ENCODE results near the gene BRPF1. TPM values are rescaled to one million over a fixed set of nuclear protein-coding genes. Genes with fewer than 3 reads are reported as not detected.

The BRPF1 gene
- total RNA-seq, 1 donor from 2014 or later, result 44.6 TPM

GRCh38 chr3:9695345-9695744 is 36.2 kb upstream of the BRPF1 start:
- no peak overlapping the region for H3K4me3 Mint-ChIP-seq
- no peak for DNase-seq (ENCODE audit: low spot score)
- no peaks in the 10 kb centered on the region for H3K4me1 Mint-ChIP-seq (ENCODE audit: low read depth)
- intact Hi-C loops (cut with micrococcal nuclease), result no loop called here
- no peaks in the 10 kb centered on the region for H3K27me3 Mint-ChIP-seq (ENCODE audit: insufficient read depth)
- H3K9me3 Mint-ChIP-seq, result no peaks in the 10 kb centered on the region
- peaks cover 21% of the 10 kb centered on the region for H3K36me3 Mint-ChIP-seq (ENCODE audit: low read depth)
- no peak overlapping the region for H3K27ac Mint-ChIP-seq

DNA sequence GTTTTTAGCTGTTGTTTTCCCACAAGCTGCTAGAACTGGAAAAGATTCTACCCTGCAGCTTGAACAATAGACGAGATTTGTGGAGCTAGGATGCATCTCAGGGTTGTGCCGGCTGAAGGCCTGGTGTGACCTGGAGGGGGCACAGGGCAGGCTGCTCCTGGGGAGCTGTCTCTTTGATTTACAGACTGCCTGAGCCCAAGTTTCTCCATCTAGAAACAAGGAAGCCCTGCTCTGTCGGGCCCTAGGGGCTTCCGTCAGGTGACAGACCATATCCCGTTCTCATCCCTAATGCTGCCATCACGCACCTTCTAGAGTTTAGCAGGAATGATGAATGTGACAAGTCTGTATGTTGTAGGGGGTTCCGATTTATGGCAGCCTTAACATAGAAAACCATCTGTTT is 35.8 kb upstream of the BRPF1 start:
- intact Hi-C loops (cut with micrococcal nuclease), result no loop called here
- no peak overlapping the region for H3K4me3 Mint-ChIP-seq
- no peaks in the 10 kb centered on the region for H3K4me1 Mint-ChIP-seq (ENCODE audit: low read depth)
- H3K36me3 Mint-ChIP-seq (ENCODE audit: low read depth), result peaks cover 22% of the 10 kb centered on the region
- DNase-seq (ENCODE audit: low spot score), result no peak
- H3K27ac Mint-ChIP-seq, result no peak overlapping the region
- no peaks in the 10 kb centered on the region for H3K9me3 Mint-ChIP-seq
- no peaks in the 10 kb centered on the region for H3K27me3 Mint-ChIP-seq (ENCODE audit: insufficient read depth)

DNA sequence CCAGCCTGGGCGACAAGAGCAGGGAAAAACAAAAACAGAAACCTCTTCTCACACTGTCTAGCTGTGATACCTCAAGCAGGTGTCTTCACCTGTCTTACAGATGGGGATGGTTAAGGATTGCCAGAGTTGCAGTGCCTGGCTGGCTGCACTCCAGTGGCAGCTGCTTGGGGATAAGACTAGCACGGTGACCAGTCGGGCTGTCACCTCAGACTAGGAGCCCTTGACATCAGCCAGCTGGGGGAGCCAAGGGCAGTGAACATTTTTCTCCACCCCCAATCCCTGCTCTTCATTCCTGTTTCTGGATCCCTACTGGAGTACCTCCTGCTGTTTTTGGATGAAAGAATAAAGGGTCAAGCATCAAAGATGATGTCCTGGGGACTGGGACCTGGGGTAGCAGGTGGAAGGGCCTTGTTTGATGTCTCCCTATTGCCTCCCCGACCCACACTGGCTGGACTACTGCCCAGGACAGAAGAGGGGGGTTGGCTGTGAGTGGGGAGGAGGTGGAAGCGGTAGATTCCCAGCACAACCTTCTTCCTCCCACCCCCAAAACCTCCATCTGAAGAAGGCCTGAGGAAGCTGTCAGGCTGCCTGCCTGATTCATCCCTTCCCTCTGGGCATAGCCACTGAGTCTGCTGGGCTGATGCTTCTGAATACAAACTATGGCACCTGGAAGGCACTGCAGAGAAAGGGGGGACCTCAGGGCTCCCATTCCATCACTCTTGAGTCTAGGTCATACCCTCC is 34.9 kb upstream of the BRPF1 start:
- no peaks in the 10 kb centered on the region for H3K9me3 Mint-ChIP-seq
- peaks cover 22% of the 10 kb centered on the region for H3K36me3 Mint-ChIP-seq (ENCODE audit: low read depth)
- DNase-seq (ENCODE audit: low spot score), result no peak
- intact Hi-C loops (cut with micrococcal nuclease), result no loop called here
- no peaks in the 10 kb centered on the region for H3K27me3 Mint-ChIP-seq (ENCODE audit: insufficient read depth)
- H3K4me1 Mint-ChIP-seq (ENCODE audit: low read depth), result no peaks in the 10 kb centered on the region
- H3K27ac Mint-ChIP-seq, result no peak overlapping the region
- H3K4me3 Mint-ChIP-seq, result no peak overlapping the region

- Mint-ChIP-seq H3K9me3 (no peaks in the 10 kb centered on the region), H3K4me1 (ENCODE audit: low read depth) (no peaks in the 10 kb centered on the region), H3K36me3 (ENCODE audit: low read depth) (peaks cover 26% of the 10 kb centered on the region), H3K27me3 (ENCODE audit: insufficient read depth) (peaks cover 1% of the 10 kb centered on the region), H3K4me3 (no peak overlapping the region), H3K27ac (no peak overlapping the region)
- intact Hi-C loops (cut with micrococcal nuclease), result no loop called here
- DNase-seq (ENCODE audit: low spot score), result no peak
These were observed 33.6 kb upstream of the BRPF1 start for GRCh38 chr3:9697892-9698291.

DNA sequence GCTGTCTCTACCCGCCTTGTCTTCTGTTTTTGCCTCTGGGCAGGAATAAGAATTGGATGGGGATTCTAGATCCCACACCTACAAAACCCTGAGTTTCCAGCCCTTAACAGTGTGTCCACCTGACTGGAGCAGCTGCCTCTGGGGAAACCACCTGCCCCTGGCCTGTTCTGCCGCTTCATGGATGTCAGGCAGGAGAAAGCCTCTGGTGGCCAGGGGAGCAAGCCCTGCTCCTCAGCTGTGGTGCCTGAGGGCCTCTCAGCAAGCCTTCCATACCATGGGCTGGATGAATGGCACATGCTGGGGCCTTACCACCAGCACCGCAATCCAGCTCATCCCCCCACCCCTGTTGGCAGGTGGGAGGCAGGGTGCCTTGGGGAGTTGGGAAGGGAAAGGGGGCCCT is 33.2 kb upstream of the BRPF1 start:
- H3K36me3 Mint-ChIP-seq (ENCODE audit: low read depth), result peaks cover 28% of the 10 kb centered on the region
- intact Hi-C loops (cut with micrococcal nuclease), result no loop called here
- no peak overlapping the region for H3K4me3 Mint-ChIP-seq

DNA sequence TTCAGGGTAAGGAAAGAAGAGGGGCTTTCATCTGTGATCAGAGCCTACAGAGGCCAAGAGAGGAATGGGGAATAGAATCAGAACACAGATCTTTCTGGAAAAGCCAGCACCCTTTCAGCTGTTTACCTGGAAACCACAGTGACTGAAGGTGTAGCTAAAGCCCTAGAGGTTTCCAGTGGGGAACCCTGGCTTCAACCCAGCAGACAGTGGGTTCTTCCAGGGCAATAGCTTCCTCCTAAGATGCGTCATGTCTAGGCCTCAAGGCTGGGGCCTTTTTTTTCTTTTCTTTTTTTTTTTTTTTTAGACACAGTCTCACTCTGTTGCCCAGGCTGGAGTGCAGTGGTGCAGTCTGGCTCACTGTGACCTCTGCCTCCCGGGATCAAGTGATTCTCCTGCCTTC is 31.0 kb upstream of the BRPF1 start:
- no peak for DNase-seq (ENCODE audit: low spot score)
- H3K27me3 Mint-ChIP-seq (ENCODE audit: insufficient read depth), result peaks cover 12% of the 10 kb centered on the region
- H3K9me3 Mint-ChIP-seq, result no peaks in the 10 kb centered on the region
- H3K27ac Mint-ChIP-seq, result no peak overlapping the region
- H3K4me3 Mint-ChIP-seq, result no peak overlapping the region
- peaks cover 23% of the 10 kb centered on the region for H3K36me3 Mint-ChIP-seq (ENCODE audit: low read depth)
- no peaks in the 10 kb centered on the region for H3K4me1 Mint-ChIP-seq (ENCODE audit: low read depth)
- intact Hi-C loops (cut with micrococcal nuclease), result no loop called here

More for the DNA sequence above, 33.2 kb upstream of the BRPF1 start:
- Mint-ChIP-seq H3K4me1 (ENCODE audit: low read depth) (no peaks in the 10 kb centered on the region), H3K27ac (no peak overlapping the region), H3K27me3 (ENCODE audit: insufficient read depth) (peaks cover 4% of the 10 kb centered on the region), H3K9me3 (no peaks in the 10 kb centered on the region)
- DNase-seq (ENCODE audit: low spot score), result no peak

DNA sequence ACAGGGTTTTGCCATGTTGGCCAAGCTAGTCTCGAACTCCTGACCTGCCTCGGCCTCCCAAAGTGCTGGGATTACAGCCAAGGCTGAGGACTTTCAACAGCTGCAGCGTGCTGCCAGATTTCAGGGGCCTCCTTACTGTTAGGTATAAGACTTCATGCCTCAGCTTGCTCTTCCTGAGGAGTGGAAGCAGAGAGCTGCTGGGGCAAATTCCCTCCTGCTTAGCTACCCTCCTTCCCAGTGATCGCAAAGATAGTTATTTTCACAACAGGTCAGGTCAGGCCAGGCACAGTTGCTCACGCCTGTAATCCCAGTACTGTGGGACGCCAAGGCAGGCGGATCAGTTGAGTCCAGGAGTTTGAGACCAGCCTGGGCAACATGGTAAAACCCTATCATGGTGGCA is 30.5 kb upstream of the BRPF1 start:
- Mint-ChIP-seq H3K27ac (no peak overlapping the region), H3K4me3 (no peak overlapping the region), H3K4me1 (ENCODE audit: low read depth) (no peaks in the 10 kb centered on the region), H3K27me3 (ENCODE audit: insufficient read depth) (peaks cover 16% of the 10 kb centered on the region), H3K36me3 (ENCODE audit: low read depth) (peaks cover 22% of the 10 kb centered on the region), H3K9me3 (no peaks in the 10 kb centered on the region)
- intact Hi-C loops (cut with micrococcal nuclease), result no loop called here
- DNase-seq (ENCODE audit: low spot score), result no peak

GRCh38 chr3:9701711-9702110 is 29.8 kb upstream of the BRPF1 start:
- Mint-ChIP-seq H3K27me3 (ENCODE audit: insufficient read depth) (peaks cover 22% of the 10 kb centered on the region), H3K4me1 (ENCODE audit: low read depth) (no peaks in the 10 kb centered on the region), H3K27ac (no peak overlapping the region), H3K9me3 (no peaks in the 10 kb centered on the region), H3K36me3 (ENCODE audit: low read depth) (peaks cover 22% of the 10 kb centered on the region), H3K4me3 (no peak overlapping the region)
- intact Hi-C loops (cut with micrococcal nuclease), result no loop called here
- no peak for DNase-seq (ENCODE audit: low spot score)

DNA sequence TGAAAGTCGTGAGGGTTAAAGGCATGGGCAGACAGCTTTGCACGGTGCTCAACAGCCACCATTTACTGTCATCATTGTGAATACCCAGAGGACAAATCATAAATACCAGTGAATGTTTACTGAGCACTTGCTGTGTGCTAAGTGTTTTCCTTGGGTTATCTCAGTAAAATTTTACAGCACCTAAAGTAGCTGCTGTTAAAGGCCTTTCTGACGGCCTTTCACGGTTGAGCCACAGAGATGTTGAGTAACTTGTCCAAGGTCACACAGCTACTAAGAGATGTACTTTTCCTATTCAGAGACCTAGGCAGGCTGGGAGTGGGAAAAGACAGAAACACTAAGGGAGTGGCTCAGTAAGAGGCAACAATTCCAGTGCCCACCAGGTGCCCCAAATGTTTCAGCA is 28.3 kb upstream of the BRPF1 start:
- Mint-ChIP-seq H3K4me3 (no peak overlapping the region), H3K4me1 (ENCODE audit: low read depth) (no peaks in the 10 kb centered on the region), H3K27ac (no peak overlapping the region), H3K36me3 (ENCODE audit: low read depth) (peaks cover 22% of the 10 kb centered on the region), H3K27me3 (ENCODE audit: insufficient read depth) (peaks cover 23% of the 10 kb centered on the region), H3K9me3 (no peaks in the 10 kb centered on the region)
- no peak for DNase-seq (ENCODE audit: low spot score)
- intact Hi-C loops (cut with micrococcal nuclease), result no loop called here

DNA sequence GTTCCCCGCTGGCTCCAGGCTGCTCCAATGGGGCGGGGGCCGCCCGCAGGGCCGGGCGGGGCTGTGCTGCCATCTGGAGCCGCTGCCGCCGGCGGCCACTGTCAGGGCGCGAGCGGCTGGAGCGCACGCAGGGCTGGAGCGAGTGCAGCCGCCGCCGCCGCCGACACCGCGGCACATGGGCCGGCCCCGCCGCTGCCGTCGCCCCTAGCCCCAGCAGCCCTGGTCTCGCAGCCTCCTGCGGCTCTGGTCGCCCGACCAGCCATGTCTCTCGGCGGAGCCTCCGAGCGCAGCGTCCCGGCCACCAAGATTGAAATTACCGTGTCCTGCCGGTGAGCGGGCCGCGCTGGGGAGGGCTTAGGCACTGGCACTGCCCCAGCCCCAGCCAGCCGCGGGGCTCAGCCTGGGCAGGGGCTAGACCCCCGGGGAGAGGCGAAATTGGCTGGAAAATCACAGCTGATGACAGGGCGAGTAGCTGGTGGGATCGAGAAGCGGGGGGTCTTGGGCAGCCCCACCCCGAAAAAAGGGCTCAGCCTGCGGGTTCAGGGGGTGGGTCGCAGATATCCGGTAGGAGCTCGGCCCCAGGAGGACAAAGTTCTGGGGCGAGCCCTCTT is 27.7 kb upstream of the BRPF1 start, which contains the start of gene CPNE9:
CPNE9 (plus strand) TSS at position 98 of the 611 bp plus-strand sequence; CDS start at position 262, 164 bp downstream.
- no peak within 1 kb of the TSS for H3K4me3 Mint-ChIP-seq
- H3K27ac Mint-ChIP-seq, result no peak within 1 kb of the TSS
- peaks cover 22% of the 10 kb centered on the region for H3K36me3 Mint-ChIP-seq (ENCODE audit: low read depth)
- H3K27me3 Mint-ChIP-seq (ENCODE audit: insufficient read depth), result peaks cover 23% of the 10 kb centered on the region
- no peak for DNase-seq (ENCODE audit: low spot score)
- no peaks in the 10 kb centered on the region for H3K9me3 Mint-ChIP-seq
- intact Hi-C loops (cut with micrococcal nuclease), result no loop called here
- H3K4me1 Mint-ChIP-seq (ENCODE audit: low read depth), result no peaks in the 10 kb centered on the region

DNA sequence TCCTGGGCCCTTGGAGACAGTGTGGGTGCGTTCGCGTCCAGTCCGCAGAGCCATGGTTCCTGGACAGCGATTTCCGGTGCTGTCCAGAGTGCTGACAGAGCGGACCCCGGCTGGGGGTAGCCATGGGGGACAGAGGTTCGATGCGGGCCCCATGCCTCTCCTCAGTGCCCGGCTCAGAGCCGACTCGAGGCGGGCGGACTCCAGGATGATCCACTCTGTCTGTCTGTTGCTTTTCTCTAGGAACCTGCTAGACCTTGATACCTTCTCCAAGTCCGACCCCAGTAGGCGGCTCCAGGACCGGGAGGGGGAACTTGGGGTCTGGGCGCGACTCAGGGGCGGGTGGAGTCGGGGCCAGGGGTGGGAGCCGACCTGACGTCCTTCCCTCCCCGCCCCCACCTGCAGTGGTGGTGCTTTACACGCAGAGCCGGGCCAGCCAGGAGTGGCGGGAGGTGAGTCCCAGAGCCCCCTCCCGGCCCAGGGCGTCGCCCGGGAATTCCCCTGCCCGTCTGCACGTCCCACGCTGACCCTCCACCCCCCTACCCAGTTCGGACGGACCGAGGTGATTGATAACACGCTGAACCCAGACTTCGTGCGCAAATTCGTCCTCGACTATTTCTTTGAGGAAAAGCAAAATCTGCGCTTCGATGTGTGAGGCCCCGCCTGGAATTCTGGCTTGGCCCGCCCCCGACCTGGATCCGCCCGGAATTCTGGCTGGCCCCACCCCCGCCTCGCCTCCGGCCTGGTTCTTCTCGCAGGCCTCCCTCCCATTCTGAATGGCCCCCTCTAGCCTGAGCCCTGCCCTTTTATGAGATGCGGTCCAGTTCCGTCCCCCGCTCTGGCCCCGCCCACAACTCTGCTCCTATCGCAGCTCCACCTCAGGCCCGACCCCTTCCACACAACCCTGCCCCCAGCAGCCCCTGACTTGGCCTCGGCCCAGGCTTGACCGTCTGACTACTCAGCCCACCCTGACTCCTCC is 26.9 kb upstream of the BRPF1 start:
- Mint-ChIP-seq H3K27me3 (ENCODE audit: insufficient read depth) (peaks cover 23% of the 10 kb centered on the region), H3K36me3 (ENCODE audit: low read depth) (peaks cover 18% of the 10 kb centered on the region), H3K27ac (no peak overlapping the region), H3K4me3 (no peak overlapping the region), H3K9me3 (no peaks in the 10 kb centered on the region), H3K4me1 (ENCODE audit: low read depth) (no peaks in the 10 kb centered on the region)
- no peak for DNase-seq (ENCODE audit: low spot score)
- intact Hi-C loops (cut with micrococcal nuclease), result no loop called here

DNA sequence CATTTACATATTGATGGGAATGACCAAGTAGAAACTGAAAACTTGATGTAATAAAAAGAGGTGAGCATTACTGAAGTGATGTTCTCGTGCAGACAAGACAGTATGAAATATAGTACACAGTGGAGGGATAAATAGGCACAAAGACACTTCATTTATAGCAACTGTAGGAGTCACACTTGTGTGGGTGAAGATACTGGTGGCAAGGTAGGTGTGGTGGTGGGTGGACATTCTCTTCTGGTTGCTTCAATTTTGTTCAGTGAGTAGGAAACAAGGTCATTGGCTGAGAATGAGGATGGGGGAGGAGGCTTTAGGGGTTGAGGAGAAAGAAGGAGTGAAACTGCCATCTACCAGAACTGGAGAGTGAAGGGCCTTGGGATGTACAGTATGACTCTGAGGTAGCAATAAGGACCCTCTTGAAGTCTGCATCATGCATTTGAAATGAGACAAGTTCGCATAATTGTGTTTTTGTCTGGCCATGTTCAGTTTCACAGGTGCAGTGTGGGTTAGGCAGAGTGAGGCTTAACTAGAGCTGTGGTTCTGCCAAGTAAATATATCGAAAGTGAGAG is 21.3 kb upstream of the BRPF1 start:
- Mint-ChIP-seq H3K9me3 (no peaks in the 10 kb centered on the region), H3K36me3 (ENCODE audit: low read depth) (peaks cover 2% of the 10 kb centered on the region), H3K27ac (no peak overlapping the region), H3K4me1 (ENCODE audit: low read depth) (peaks cover 8% of the 10 kb centered on the region), H3K4me3 (no peak overlapping the region), H3K27me3 (ENCODE audit: insufficient read depth) (peaks cover 15% of the 10 kb centered on the region)
- no peak for DNase-seq (ENCODE audit: low spot score)
- intact Hi-C loops (cut with micrococcal nuclease), result no loop called here

Measured in activated T-helper 1 cell treated with anti-CD3 and anti-CD28 coated beads, Interleukin-12 subunit alpha, Interleukin-12 subunit beta, Interleukin-2, Interleukin-4 antibody, amounts not matched to agents 30 ng/mL and 10 ng/mL and 1 ng/mL, durations not matched to agents 14 hours and 24 hours and 36 hours (primary cell).